Mammary epithelial cell (primary cell): ENCODE results near the gene ADARB1.

Source experiments
- EZH2 ChIP-seq: IDR thresholded peaks from 2 replicates; pipeline ENCODE4 v1.6.1; 2012; ENCODE audit warnings: low read length, inconsistent platforms, borderline replicate concordance
- TF ChIP-seq, protein P1 (sequence below), 2 donors: IDR thresholded peaks in 1 of 2; conservative IDR thresholded peaks in 1 of 2; 2 replicates each; pipeline ENCODE4 v1.5.1; 2011 to 2012; ENCODE audit warnings: inconsistent platforms in 2 of 2, low read length in 2 of 2, mild to moderate bottlenecking in 2 of 2, control low read depth in 1 of 2, low read depth in 1 of 2; ENCODE audit not compliant: insufficient read depth in 1 of 2; ENCODE audit errors: extremely low read depth in 1 of 2

DNA sequence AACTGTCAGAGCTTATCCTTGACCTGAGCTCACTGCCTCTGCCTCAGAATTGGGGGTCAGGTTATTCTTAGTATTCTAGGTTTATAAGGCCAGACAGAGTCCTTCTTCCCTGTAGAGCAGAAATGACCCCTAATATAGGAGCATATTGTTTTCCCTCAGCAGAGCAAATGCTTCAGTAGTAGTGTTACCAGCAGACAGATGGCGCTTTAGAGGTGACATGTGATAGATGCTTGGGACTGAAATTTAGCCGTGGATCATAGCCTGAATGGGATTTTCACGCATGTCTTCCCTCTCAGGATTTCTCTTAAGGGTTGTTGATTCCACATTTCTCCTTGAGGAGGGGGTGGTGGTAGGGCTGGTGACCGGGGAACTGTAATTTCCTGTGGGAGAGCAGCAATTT lies 24.5 kb downstream of the ADARB1 start:
- TF ChIP-seq EZH2, result no peak
- TF ChIP-seq, protein P1, sequence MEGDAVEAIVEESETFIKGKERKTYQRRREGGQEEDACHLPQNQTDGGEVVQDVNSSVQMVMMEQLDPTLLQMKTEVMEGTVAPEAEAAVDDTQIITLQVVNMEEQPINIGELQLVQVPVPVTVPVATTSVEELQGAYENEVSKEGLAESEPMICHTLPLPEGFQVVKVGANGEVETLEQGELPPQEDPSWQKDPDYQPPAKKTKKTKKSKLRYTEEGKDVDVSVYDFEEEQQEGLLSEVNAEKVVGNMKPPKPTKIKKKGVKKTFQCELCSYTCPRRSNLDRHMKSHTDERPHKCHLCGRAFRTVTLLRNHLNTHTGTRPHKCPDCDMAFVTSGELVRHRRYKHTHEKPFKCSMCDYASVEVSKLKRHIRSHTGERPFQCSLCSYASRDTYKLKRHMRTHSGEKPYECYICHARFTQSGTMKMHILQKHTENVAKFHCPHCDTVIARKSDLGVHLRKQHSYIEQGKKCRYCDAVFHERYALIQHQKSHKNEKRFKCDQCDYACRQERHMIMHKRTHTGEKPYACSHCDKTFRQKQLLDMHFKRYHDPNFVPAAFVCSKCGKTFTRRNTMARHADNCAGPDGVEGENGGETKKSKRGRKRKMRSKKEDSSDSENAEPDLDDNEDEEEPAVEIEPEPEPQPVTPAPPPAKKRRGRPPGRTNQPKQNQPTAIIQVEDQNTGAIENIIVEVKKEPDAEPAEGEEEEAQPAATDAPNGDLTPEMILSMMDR (conservative IDR thresholded peaks at IDR 0.05 in 1 of 2, IDR thresholded peaks at IDR 0.05 in 1 of 2; ENCODE audit: extremely low read depth in 1 of 2, insufficient read depth in 1 of 2, low read depth in 1 of 2, low read length in 2 of 2), result peak; percentile 22 to 43
